ENCODE results near the gene MITD1.

DNA sequence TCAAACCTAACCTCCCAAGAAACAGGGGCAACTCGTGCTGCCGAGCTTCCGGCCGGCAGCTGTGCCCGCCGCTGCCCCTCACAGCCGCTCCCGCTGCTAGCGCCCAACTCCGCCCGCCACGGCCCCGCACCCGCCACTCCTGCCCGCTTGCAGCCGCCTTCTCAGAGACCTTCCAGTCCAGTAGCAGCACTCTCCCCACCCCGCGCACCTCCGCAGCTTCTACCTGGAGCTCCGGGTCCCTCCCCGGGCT is 40.1 kb downstream of the MITD1 start:
- TF ChIP-seq, protein P1, sequence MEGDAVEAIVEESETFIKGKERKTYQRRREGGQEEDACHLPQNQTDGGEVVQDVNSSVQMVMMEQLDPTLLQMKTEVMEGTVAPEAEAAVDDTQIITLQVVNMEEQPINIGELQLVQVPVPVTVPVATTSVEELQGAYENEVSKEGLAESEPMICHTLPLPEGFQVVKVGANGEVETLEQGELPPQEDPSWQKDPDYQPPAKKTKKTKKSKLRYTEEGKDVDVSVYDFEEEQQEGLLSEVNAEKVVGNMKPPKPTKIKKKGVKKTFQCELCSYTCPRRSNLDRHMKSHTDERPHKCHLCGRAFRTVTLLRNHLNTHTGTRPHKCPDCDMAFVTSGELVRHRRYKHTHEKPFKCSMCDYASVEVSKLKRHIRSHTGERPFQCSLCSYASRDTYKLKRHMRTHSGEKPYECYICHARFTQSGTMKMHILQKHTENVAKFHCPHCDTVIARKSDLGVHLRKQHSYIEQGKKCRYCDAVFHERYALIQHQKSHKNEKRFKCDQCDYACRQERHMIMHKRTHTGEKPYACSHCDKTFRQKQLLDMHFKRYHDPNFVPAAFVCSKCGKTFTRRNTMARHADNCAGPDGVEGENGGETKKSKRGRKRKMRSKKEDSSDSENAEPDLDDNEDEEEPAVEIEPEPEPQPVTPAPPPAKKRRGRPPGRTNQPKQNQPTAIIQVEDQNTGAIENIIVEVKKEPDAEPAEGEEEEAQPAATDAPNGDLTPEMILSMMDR (IDR thresholded peaks at IDR 0.05) = no peak
- TF ChIP-seq EP300 (IDR thresholded peaks at IDR 0.05) = no peak
